HG03460 (cell line): Measurements from ENCODE around the gene C7orf57.
"Not testable (repeated sequence)": the region's sequence is repeated elsewhere in the genome, so short reads cannot be mapped to it uniquely, and the experiment has no call there.

Experiments used
- ATAC-seq: cut with Tn5 transposase; IDR thresholded peaks from one replicate; pipeline ENCODE4 v1.9.1; 2021; ENCODE audit not compliant: unreplicated experiment

C7orf57 gene

GRCh38 chr7:48033922-48034321, 1.4 kb upstream of the C7orf57 start:
- no peak for ATAC-seq

GRCh38 chr7:48035967-48036478, 680 bp downstream of the C7orf57 start:
- ATAC-seq = no peak

GRCh38 chr7:48038815-48039506, 3.6 kb downstream of the C7orf57 start:
- no peak for ATAC-seq

- ATAC-seq = no peak
Measured at GRCh38 chr7:48040944-48041652, 5.8 kb downstream of the C7orf57 start.

- ATAC-seq = no peak
Measured at GRCh38 chr7:48041653-48041970, 6.3 kb downstream of the C7orf57 start.

DNA sequence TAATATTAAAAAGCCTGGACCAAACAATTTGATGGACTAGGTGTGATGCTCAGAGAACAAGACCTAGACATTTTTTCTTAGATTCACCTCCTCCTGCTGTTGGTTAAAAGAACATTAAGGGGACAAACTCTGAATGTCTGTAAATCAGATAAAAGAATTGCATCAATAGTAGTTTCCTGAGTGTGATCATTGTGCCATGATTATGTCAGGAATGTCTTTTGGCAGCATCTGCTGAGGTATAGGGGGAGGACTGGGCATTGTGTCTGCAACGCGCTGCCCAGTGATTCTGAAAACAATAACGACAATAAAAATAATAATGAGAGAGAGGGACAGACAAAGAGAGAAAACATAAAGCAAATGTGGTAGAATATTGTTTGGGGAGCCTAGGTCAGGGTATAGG, 6.9 kb downstream of the C7orf57 start:
- ATAC-seq = no peak

GRCh38 chr7:48042636-48043035, 7.3 kb downstream of the C7orf57 start:
- no peak for ATAC-seq

DNA sequence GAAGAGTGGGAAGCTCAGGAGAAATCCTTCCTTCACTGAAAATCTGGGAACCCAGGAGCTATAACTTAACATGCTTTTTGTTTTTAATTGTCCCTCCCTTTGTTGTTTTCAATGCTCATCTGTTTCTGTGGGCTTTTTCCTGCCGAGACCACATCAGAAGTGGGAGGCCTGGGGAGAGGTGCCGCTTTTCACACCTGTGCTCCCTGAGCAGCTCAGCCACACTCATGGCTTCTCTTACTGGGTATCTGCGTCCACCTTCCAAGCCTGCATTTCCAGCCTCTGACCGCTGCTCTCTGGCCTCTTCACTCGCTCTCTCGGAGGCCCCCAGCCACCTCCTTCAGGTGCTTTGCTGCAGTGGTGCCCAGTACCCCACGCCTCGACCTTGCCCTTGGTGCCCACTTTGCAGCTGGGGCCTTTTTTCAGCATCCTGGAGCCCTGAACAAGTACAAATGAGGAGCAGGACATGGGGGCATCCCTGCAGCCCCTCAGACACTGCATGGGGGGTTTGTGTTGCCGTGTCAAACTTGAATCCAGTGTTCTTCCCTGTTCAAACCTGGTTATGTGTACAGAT, 9.9 kb downstream of the C7orf57 start:
- no peak for ATAC-seq

GRCh38 chr7:48046458-48046857, 11.1 kb downstream of the C7orf57 start:
- ATAC-seq = no peak

GRCh38 chr7:48048113-48048512, 12.8 kb downstream of the C7orf57 start:
- no peak for ATAC-seq

DNA sequence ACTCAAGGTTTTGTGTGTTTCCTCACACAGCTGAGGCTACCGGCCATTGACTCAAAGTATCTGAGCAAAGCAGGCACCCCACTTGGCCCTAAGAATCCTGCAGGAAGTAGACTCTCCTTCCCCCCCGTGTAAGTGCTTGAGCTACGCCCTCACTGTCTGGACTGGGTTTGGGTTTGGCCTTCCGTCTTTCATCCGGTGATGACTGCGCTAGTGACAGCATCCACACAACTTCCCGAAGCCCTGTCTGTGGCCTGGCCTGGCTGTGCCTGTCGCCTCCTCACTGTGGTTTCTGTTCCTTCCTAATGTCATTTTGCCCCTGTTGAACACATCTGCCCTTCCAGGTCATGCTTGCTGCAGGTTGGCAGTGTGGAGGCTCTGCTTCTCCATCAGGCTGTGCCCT, 14.5 kb downstream of the C7orf57 start:
- no peak for ATAC-seq

- ATAC-seq = no peak
Measured at GRCh38 chr7:48052748-48053147, 17.4 kb downstream of the C7orf57 start.

DNA sequence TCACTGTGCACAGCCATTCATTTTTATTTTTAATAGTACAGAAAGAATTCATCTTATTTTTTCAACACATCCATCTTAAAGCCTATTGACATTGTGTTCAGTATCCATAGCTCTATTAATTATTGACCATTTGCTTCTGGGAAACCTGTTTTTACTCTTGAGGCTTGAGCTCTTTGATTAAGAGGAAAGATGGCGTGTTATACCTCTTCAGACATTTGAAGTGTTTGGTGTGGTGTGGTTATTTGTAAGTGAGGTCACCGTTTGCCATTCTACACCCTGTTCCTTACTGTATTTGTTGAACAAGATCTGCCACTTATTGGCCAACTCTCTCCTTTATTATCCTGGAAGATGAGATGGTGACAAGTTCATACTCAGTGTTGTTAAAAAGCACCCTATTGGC, 18.4 kb downstream of the C7orf57 start:
- no peak for ATAC-seq

GRCh38 chr7:48058990-48059389, 23.6 kb downstream of the C7orf57 start:
- ATAC-seq = no peak

DNA sequence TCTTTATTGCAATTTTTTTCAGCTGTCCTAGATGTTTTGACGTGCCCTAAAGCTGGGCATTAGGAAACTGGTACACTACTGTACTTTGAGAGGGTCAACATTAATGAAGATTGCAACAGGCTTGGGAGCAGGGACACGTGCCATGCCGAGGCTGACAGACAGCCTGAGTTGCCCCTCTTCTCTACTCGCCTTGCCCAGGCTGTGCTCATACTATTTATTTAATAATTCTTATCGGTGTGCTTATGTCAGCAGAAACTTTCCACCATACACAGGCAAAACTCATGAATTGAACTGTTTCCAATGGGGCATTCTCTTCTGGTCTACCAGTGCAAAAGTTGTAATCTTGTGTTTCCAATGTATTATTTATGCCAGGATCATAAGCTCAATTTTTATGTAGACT, 24.4 kb downstream of the C7orf57 start:
- ATAC-seq = no peak

GRCh38 chr7:48063985-48064384, 28.6 kb downstream of the C7orf57 start:
- ATAC-seq = no peak

DNA sequence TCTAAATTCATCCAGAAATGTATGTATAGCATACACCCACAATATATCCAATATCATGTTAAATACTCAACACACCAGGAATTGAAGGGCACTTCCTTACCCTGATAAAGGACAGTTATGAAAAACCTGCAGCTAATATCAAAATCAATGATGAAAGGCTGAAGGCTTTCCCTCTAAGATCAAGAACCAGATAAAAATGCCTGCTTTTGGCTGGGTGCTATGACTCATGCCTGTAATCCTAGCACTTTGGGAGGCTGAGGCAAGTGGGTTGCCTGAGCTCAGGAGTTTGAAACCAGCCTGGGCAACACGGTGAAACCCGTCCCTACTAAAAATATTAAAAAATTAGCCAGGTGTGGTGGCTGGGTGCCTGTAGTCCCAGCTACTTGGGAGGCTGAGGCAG, 32.1 kb downstream of the C7orf57 start:
- no peak for ATAC-seq

GRCh38 chr7:48074204-48074654, 38.9 kb downstream of the C7orf57 start:
- ATAC-seq = no peak

- ATAC-seq = no peak
Measured at GRCh38 chr7:48077423-48077822, 42.1 kb downstream of the C7orf57 start.

DNA sequence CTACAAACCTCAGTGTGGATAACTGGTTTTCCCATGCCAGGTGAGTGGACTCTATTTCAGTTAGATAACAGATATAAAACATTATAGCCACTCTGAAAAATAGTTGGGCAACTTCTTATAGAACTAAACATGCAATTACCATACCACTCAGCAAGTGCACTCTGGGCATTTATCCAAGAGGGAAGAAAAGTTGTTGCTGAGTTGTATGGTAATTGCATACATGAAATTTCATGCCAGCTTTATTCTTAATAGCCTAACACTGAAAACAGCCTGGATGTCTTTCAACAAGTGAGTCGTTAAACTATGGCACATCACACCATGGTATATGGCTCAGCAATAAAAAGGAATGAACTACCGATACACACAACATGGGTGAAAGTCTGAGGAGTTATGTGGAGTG, 43.1 kb downstream of the C7orf57 start:
- ATAC-seq = no peak

GRCh38 chr7:48082378-48082777, 47.0 kb downstream of the C7orf57 start:
- ATAC-seq = not testable (repeated sequence)

GRCh38 chr7:48083114-48083830, 47.9 kb downstream of the C7orf57 start:
- no peak for ATAC-seq
